Gastroesophageal sphincter (tissue), 3 donors: Measurements from ENCODE around the gene XAGE1A.
"Not testable (repeated sequence)": the region's sequence is repeated elsewhere in the genome, so short reads cannot be mapped to it uniquely, and the experiment has no call there.

ENCODE experiments used
- EP300 ChIP-seq: sonication (generic); formaldehyde crosslinking; IDR thresholded peaks from one replicate; pipeline ENCODE4 v1.6.1; 2017; ENCODE audit warnings: antibody characterized with exemption, mild to moderate bottlenecking
- POLR2A ChIP-seq, 2 donors: fragments of 450-650 bp; IDR thresholded peaks; one replicate each; pipeline ENCODE4 v1.6.1; 2017; ENCODE audit warnings: antibody characterized with exemption in 2 of 2, mild to moderate bottlenecking in 2 of 2, moderate library complexity in 1 of 2
- POLR2AphosphoS5 ChIP-seq: sonication (generic); formaldehyde crosslinking; IDR thresholded peaks from one replicate; pipeline ENCODE4 v1.6.1; 2017; ENCODE audit warnings: antibody characterized with exemption
- TF ChIP-seq, protein P1 (sequence below), 4 experiments: fragments of 200-600 bp in 2 of 4; fragments of 450-650 bp in 2 of 4; sonication (generic) in 1 of 4; IDR thresholded peaks; one replicate each; pipeline ENCODE4 v1.5.1; 2017 to 2019; ENCODE audit warnings: antibody characterized with exemption in 4 of 4, mild to moderate bottlenecking in 2 of 4, moderate library complexity in 2 of 4

- TF ChIP-seq, protein P1, sequence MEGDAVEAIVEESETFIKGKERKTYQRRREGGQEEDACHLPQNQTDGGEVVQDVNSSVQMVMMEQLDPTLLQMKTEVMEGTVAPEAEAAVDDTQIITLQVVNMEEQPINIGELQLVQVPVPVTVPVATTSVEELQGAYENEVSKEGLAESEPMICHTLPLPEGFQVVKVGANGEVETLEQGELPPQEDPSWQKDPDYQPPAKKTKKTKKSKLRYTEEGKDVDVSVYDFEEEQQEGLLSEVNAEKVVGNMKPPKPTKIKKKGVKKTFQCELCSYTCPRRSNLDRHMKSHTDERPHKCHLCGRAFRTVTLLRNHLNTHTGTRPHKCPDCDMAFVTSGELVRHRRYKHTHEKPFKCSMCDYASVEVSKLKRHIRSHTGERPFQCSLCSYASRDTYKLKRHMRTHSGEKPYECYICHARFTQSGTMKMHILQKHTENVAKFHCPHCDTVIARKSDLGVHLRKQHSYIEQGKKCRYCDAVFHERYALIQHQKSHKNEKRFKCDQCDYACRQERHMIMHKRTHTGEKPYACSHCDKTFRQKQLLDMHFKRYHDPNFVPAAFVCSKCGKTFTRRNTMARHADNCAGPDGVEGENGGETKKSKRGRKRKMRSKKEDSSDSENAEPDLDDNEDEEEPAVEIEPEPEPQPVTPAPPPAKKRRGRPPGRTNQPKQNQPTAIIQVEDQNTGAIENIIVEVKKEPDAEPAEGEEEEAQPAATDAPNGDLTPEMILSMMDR (IDR thresholded peaks at IDR 0.05) = not testable (repeated sequence)
- TF ChIP-seq POLR2A (IDR thresholded peaks at IDR 0.05); POLR2AphosphoS5; EP300: not testable (repeated sequence)
These were observed 5.8 kb downstream of the XAGE1A start for GRCh38 chrX:52501362-52501761.
